Measurements from ENCODE around the gene SLC35E2B. TPM values are rescaled to one million over a fixed set of nuclear protein-coding genes. Genes with fewer than 3 reads are reported as not detected.
"Not testable (repeated sequence)": the region's sequence is repeated elsewhere in the genome, so short reads cannot be mapped to it uniquely, and the experiment has no call there.

Gene SLC35E2B
- polyA plus RNA-seq, 3 donors = 12.2 to 29.2 (median 17.7) TPM

- Histone ChIP-seq H2AFZ (ENCODE audit: insufficient read depth, low read depth, low read length, poor library complexity, severe bottlenecking) (peak within 1 kb of the TSS; percentile 62), H3K9ac (ENCODE audit: insufficient read depth, low read length, poor library complexity, severe bottlenecking) (peak within 1 kb of the TSS; percentile 82), H3K4me2 (replicated peaks; ENCODE audit: extremely low read depth, low read length, poor library complexity, severe bottlenecking) (peak within 1 kb of the TSS; percentile 40)
Measured at GRCh38 chr1:1724035-1724864, 31.7 kb upstream of the SLC35E2B start, which contains the start of gene CDK11A. Gene CDK11A, minus strand, starts transcription at chr1:1724357. Its CDS starts 1,539 bp downstream, at chr1:1722818.

GRCh38 chr1:1721201-1721600 lies 28.6 kb upstream of the SLC35E2B start:
- Histone ChIP-seq H3K9ac (ENCODE audit: insufficient read depth, low read length, poor library complexity, severe bottlenecking) (no peak overlapping the region), H3K4me3 (replicated peaks in 1 of 3; ENCODE audit: low read depth in 2 of 3, low read length in 3 of 3) (no peak overlapping the region), H3K4me2 (replicated peaks; ENCODE audit: extremely low read depth, low read length, poor library complexity, severe bottlenecking) (no peak overlapping the region), H2AFZ (ENCODE audit: insufficient read depth, low read depth, low read length, poor library complexity, severe bottlenecking) (no peak overlapping the region), H3K79me2 (ENCODE audit: insufficient read depth, low read length) (peaks cover 11% of the 10 kb centered on the region), H4K20me1 (ENCODE audit: insufficient read depth, low read length) (no peaks in the 10 kb centered on the region), H3K27me3 (ENCODE audit: control insufficient read depth in 2 of 2, insufficient read depth in 2 of 2, low read length in 2 of 2) (no peaks in the 10 kb centered on the region), H3K4me1 (ENCODE audit: control insufficient read depth in 1 of 2, insufficient read depth in 2 of 2, low read length in 2 of 2) (no peaks in the 10 kb centered on the region), H3K27ac (ENCODE audit: low read depth in 1 of 2, low read length in 2 of 2) (no peak overlapping the region), H3K36me3 (replicated peaks in 1 of 2; ENCODE audit: control insufficient read depth in 1 of 2, insufficient read depth in 2 of 2, low read length in 2 of 2) (peaks cover 40 to 50% of the 10 kb centered on the region in 2 donors), H3K9me3 (replicated peaks in 1 of 2; ENCODE audit: control insufficient read depth in 1 of 2, insufficient read depth in 1 of 2, low read length in 2 of 2) (no peaks in the 10 kb centered on the region)
- Mint-ChIP-seq H3K27me3 (ENCODE audit: low read depth in 3 of 3) (peaks cover 0 to 2% (median 2%) of the 10 kb centered on the region in 3 donors), H3K4me3 (no peak overlapping the region), H3K4me1 (peaks cover 1% of the 10 kb centered on the region), H3K9me3 (no peaks in the 10 kb centered on the region), H3K36me3 (peaks cover 41 to 57% of the 10 kb centered on the region in 2 donors), H3K27ac (peak overlapping the region in 1 of 7 donors; percentile 4)
- no peak for TF ChIP-seq CTCF (IDR thresholded peaks at IDR 0.05)
- no peak for DNase-seq
- intact Hi-C loops (cut with micrococcal nuclease) = loop anchor here in 1 of 2 donors (2.0 kb wide), 1 partner anchor 64 kb away; no protein-coding TSS in a partner anchor
- no CpG with 5 or more reads among the region's 7 CpGs for WGBS (ENCODE audit: insufficient coverage)

More at GRCh38 chr1:1724035-1724864, 31.7 kb upstream of the SLC35E2B start, which contains the start of gene CDK11A:
- Mint-ChIP-seq H3K27ac (peak within 1 kb of the TSS; percentile 91 to 98 (median 97)), H3K36me3 (peaks cover 17 to 33% of the 10 kb centered on the region in 2 donors), H3K4me3 (peak within 1 kb of the TSS; percentile 91)
- H3K9me3 Mint-ChIP-seq; H4K20me1 ChIP-seq (ENCODE audit: insufficient read depth, low read length); H3K27me3 ChIP-seq (ENCODE audit: control insufficient read depth in 2 of 2, insufficient read depth in 2 of 2, low read length in 2 of 2); H3K4me1 ChIP-seq (ENCODE audit: control insufficient read depth in 1 of 2, insufficient read depth in 2 of 2, low read length in 2 of 2); H3K9me3 ChIP-seq (replicated peaks in 1 of 2; ENCODE audit: control insufficient read depth in 1 of 2, insufficient read depth in 1 of 2, low read length in 2 of 2); H3K27me3 Mint-ChIP-seq (ENCODE audit: low read depth in 3 of 3); H3K4me1 Mint-ChIP-seq; intact Hi-C loops (cut with micrococcal nuclease): not testable (repeated sequence)
- Histone ChIP-seq H3K4me3 (replicated peaks in 1 of 3; ENCODE audit: low read depth in 2 of 3, low read length in 3 of 3) (peak within 1 kb of the TSS; percentile 77 to 89 (median 80)), H3K27ac (ENCODE audit: low read depth in 1 of 2, low read length in 2 of 2) (peak within 1 kb of the TSS; percentile 90 to 92), H3K79me2 (ENCODE audit: insufficient read depth, low read length) (peaks cover 11% of the 10 kb centered on the region), H3K36me3 (replicated peaks in 1 of 2; ENCODE audit: control insufficient read depth in 1 of 2, insufficient read depth in 2 of 2, low read length in 2 of 2) (peaks cover 23 to 25% of the 10 kb centered on the region in 2 donors)
- TF ChIP-seq CTCF (IDR thresholded peaks at IDR 0.05) = peak; percentile 36
- WGBS (ENCODE audit: insufficient coverage) = 0% methylated on average over 40 of the region's 78 CpGs
- DNase-seq = peak; percentile 99 to 100 (median 99)

- not testable (repeated sequence) for H3K9ac ChIP-seq (ENCODE audit: insufficient read depth, low read length, poor library complexity, severe bottlenecking); H3K4me2 ChIP-seq (replicated peaks; ENCODE audit: extremely low read depth, low read length, poor library complexity, severe bottlenecking)
- 99% methylated on average over 8 of the region's 18 CpGs for WGBS (ENCODE audit: insufficient coverage)
Measured at GRCh38 chr1:1715109-1715883, 22.7 kb upstream of the SLC35E2B start.

More at GRCh38 chr1:1715109-1715883, 22.7 kb upstream of the SLC35E2B start:
- H3K4me1 Mint-ChIP-seq; H3K4me1 ChIP-seq (ENCODE audit: control insufficient read depth in 1 of 2, insufficient read depth in 2 of 2, low read length in 2 of 2); H3K9me3 Mint-ChIP-seq; intact Hi-C loops (cut with micrococcal nuclease); H3K79me2 ChIP-seq (ENCODE audit: insufficient read depth, low read length); H3K4me3 ChIP-seq (replicated peaks in 1 of 3; ENCODE audit: low read depth in 2 of 3, low read length in 3 of 3); H3K27me3 Mint-ChIP-seq (ENCODE audit: low read depth in 3 of 3); H3K27me3 ChIP-seq (ENCODE audit: control insufficient read depth in 2 of 2, insufficient read depth in 2 of 2, low read length in 2 of 2); H3K27ac Mint-ChIP-seq; DNase-seq; H4K20me1 ChIP-seq (ENCODE audit: insufficient read depth, low read length); H3K9me3 ChIP-seq (replicated peaks in 1 of 2; ENCODE audit: control insufficient read depth in 1 of 2, insufficient read depth in 1 of 2, low read length in 2 of 2); H2AFZ ChIP-seq (ENCODE audit: insufficient read depth, low read depth, low read length, poor library complexity, severe bottlenecking); H3K4me3 Mint-ChIP-seq; H3K27ac ChIP-seq (ENCODE audit: low read depth in 1 of 2, low read length in 2 of 2): not testable (repeated sequence)
- peaks cover 38 to 51% of the 10 kb centered on the region in 2 donors for H3K36me3 ChIP-seq (replicated peaks in 1 of 2; ENCODE audit: control insufficient read depth in 1 of 2, insufficient read depth in 2 of 2, low read length in 2 of 2)
- peaks cover 43 to 69% of the 10 kb centered on the region in 2 donors for H3K36me3 Mint-ChIP-seq

All from CD14-positive monocyte (primary cell).